NK-92 treated with Interleukin-12 subunit alpha and Interleukin-12 subunit beta, amount 100 ng/mL, for 24 hours (cell line): ENCODE data around the gene SLC6A1.

Experiments
- DNase-seq: peaks from one replicate; lab custom pipeline; 2025; lab: John Stamatoyannopoulos, UW

Gene SLC6A1

GRCh38 chr3:10970306-10970960, 22.1 kb upstream of the SLC6A1 start:
- DNase-seq = no peak

- DNase-seq = no peak
Measured at GRCh38 chr3:10972072-10972782, 20.3 kb upstream of the SLC6A1 start.

- DNase-seq = no peak
Measured at GRCh38 chr3:10973046-10973595, 19.4 kb upstream of the SLC6A1 start.

GRCh38 chr3:10974131-10974530, 18.4 kb upstream of the SLC6A1 start:
- DNase-seq = no peak

- DNase-seq = no peak
Measured at GRCh38 chr3:10974746-10975375, 17.7 kb upstream of the SLC6A1 start.

- DNase-seq = no peak
Measured at GRCh38 chr3:10975695-10976234, 16.8 kb upstream of the SLC6A1 start.

GRCh38 chr3:10976770-10977169, 15.8 kb upstream of the SLC6A1 start:
- no peak for DNase-seq

- DNase-seq = no peak
Measured at GRCh38 chr3:10977892-10978510, 14.5 kb upstream of the SLC6A1 start.

- no peak for DNase-seq
Measured at GRCh38 chr3:10978956-10979355, 13.6 kb upstream of the SLC6A1 start.

GRCh38 chr3:10980312-10980711, 12.2 kb upstream of the SLC6A1 start:
- DNase-seq = no peak

- DNase-seq = no peak
Measured at GRCh38 chr3:10981031-10981430, 11.5 kb upstream of the SLC6A1 start.

- no peak for DNase-seq
Measured at GRCh38 chr3:10981961-10982360, 10.6 kb upstream of the SLC6A1 start.

- DNase-seq = no peak
Measured at GRCh38 chr3:10982782-10983181, 9.8 kb upstream of the SLC6A1 start.

- no peak for DNase-seq
Measured at GRCh38 chr3:10983219-10983916, 9.2 kb upstream of the SLC6A1 start.

- DNase-seq = no peak
Measured at GRCh38 chr3:10984371-10984896, 8.1 kb upstream of the SLC6A1 start.

- no peak for DNase-seq
Measured at GRCh38 chr3:10985181-10985580, 7.4 kb upstream of the SLC6A1 start.

- DNase-seq = no peak
Measured at GRCh38 chr3:10986592-10986991, 6.0 kb upstream of the SLC6A1 start.

- no peak for DNase-seq
Measured at GRCh38 chr3:10988001-10988665, 4.4 kb upstream of the SLC6A1 start.

- no peak for DNase-seq
Measured at GRCh38 chr3:10988991-10989484, 3.5 kb upstream of the SLC6A1 start.

GRCh38 chr3:10992943-10993728, 588 bp downstream of the SLC6A1 start:
- no peak for DNase-seq
